OCI-LY3 (cell line): ENCODE measurements around the gene CLMN.

ENCODE experiments used
- H2AFZ ChIP-seq: fragments of 200-600, 300-600 bp; shearing (Covaris generic); 2 replicates; pipeline ENCODE4 v1.6.0; 2014; ENCODE audit warnings: antibody characterized with exemption, low read depth, low read length
- H3K27ac ChIP-seq: fragments of 200-600, 300-600 bp; sonication (generic); 2 replicates; pipeline ENCODE4 v1.5.1; 2014; ENCODE audit warnings: mild to moderate bottlenecking, low read length, moderate library complexity, mixed read lengths
- H3K27me3 ChIP-seq: fragments of 200-600, 300-600 bp; sonication (generic); 2 replicates; pipeline ENCODE4 v1.6.1; 2014; ENCODE audit warnings: low read depth, low read length, mixed read lengths
- H3K36me3 ChIP-seq: fragments of 200-600, 300-600 bp; sonication (generic); replicated peaks from 2 replicates; pipeline ENCODE3; 2014; ENCODE audit warnings: low read depth, low read length, mixed read lengths
- H3K4me1 ChIP-seq: fragments of 300-600, 200-600 bp; sonication (generic); 2 replicates; pipeline ENCODE4 v1.6.1; 2014; ENCODE audit warnings: low read length, mixed read lengths
- H3K4me2 ChIP-seq: fragments of 200-600, 300-600 bp; sonication (generic); 2 replicates; pipeline ENCODE4 v1.6.1; 2014; ENCODE audit warnings: low read length, mixed read lengths
- H3K4me3 ChIP-seq: fragments of 300-600, 200-600 bp; sonication (generic); 2 replicates; pipeline ENCODE4 v1.5.1; 2014; ENCODE audit warnings: antibody characterized with exemption, mild to moderate bottlenecking, low read length, moderate library complexity
- H3K79me2 ChIP-seq: fragments of 300-600, 200-600 bp; shearing (Covaris generic); 2 replicates; pipeline ENCODE4 v1.6.1; 2014; ENCODE audit warnings: mild to moderate bottlenecking, low read length, mixed read lengths
- H3K9ac ChIP-seq: fragments of 300-600, 200-600 bp; shearing (Covaris generic); 2 replicates; pipeline ENCODE4 v1.6.0; 2014; ENCODE audit warnings: mild to moderate bottlenecking, low read length, moderate library complexity
- H3K9me3 ChIP-seq: fragments of 200-600, 300-600 bp; shearing (Covaris generic); 2 replicates; pipeline ENCODE4 v1.6.1; 2014; ENCODE audit warnings: low read length, mixed read lengths; ENCODE audit not compliant: insufficient read depth
- H4K20me1 ChIP-seq: fragments of 200-600, 300-600 bp; sonication (generic); 2 replicates; pipeline ENCODE4 v1.6.1; 2016; ENCODE audit warnings: low read length, mixed read lengths; ENCODE audit not compliant: insufficient read depth
- EZH2phosphoT487 ChIP-seq: fragments of 200-600 bp; shearing (Covaris generic); IDR thresholded peaks from 2 replicates; pipeline ENCODE4 v1.6.1; 2018; ENCODE audit warnings: antibody characterized with exemption, mixed run types, low read depth
- TF ChIP-seq, protein P1 (sequence below): fragments of 200-600, 300-600 bp; sonication (generic); IDR thresholded peaks from 2 replicates; pipeline ENCODE4 v1.5.1; 2014; ENCODE audit warnings: antibody characterized with exemption, low read length, low read depth

The CLMN gene, protein sequence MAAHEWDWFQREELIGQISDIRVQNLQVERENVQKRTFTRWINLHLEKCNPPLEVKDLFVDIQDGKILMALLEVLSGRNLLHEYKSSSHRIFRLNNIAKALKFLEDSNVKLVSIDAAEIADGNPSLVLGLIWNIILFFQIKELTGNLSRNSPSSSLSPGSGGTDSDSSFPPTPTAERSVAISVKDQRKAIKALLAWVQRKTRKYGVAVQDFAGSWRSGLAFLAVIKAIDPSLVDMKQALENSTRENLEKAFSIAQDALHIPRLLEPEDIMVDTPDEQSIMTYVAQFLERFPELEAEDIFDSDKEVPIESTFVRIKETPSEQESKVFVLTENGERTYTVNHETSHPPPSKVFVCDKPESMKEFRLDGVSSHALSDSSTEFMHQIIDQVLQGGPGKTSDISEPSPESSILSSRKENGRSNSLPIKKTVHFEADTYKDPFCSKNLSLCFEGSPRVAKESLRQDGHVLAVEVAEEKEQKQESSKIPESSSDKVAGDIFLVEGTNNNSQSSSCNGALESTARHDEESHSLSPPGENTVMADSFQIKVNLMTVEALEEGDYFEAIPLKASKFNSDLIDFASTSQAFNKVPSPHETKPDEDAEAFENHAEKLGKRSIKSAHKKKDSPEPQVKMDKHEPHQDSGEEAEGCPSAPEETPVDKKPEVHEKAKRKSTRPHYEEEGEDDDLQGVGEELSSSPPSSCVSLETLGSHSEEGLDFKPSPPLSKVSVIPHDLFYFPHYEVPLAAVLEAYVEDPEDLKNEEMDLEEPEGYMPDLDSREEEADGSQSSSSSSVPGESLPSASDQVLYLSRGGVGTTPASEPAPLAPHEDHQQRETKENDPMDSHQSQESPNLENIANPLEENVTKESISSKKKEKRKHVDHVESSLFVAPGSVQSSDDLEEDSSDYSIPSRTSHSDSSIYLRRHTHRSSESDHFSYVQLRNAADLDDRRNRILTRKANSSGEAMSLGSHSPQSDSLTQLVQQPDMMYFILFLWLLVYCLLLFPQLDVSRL

DNA sequence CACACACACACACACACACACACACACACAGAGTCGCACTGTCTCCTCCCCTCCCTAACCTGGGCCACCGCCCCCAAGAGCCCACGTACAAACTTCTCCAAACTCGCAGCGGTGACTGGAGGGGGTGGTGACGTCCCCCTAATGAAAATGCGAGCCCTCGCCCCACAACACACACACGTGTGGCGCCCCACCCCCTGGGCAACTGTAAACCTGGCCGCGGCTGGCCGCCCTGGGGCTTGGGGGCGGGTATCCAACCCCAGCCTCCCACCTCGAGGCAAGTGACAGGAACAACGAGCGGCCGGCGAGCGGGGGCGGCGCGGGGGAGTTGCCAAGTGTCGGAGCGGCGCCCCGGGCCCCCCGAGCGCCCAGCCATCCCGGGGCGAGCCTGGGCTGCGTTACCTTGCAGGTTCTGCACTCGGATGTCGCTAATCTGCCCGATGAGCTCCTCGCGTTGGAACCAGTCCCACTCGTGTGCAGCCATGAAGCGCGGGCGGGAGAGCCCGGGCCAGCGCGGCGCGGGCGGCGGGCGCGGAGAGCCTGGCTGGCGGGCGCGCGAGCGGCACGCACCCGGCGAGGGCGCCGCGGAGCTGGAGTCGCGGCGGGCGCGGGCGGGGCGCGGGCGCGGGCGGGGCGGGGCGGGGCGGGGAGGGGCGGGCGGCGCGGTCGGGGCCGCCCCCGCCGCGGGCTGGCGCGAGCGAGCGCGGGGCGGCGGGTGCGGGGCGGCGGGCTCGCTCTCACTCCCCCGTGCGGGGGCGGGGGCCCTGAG, at the start of gene CLMN:
Gene CLMN (minus strand): TSS at position 597 of the 766 bp plus-strand sequence. CDS start 116 bp downstream, at position 481.
- H3K4me2 ChIP-seq: peak within 1 kb of the TSS; percentile 93
- peaks cover 24% of the 10 kb centered on the region for H3K4me1 ChIP-seq
- no peaks in the 10 kb centered on the region for H3K9me3 ChIP-seq
- H3K27me3 ChIP-seq: peaks cover 74% of the 10 kb centered on the region
- H3K9ac ChIP-seq: peak within 1 kb of the TSS; percentile 67
- TF ChIP-seq EZH2phosphoT487: no peak
- TF ChIP-seq, protein P1, sequence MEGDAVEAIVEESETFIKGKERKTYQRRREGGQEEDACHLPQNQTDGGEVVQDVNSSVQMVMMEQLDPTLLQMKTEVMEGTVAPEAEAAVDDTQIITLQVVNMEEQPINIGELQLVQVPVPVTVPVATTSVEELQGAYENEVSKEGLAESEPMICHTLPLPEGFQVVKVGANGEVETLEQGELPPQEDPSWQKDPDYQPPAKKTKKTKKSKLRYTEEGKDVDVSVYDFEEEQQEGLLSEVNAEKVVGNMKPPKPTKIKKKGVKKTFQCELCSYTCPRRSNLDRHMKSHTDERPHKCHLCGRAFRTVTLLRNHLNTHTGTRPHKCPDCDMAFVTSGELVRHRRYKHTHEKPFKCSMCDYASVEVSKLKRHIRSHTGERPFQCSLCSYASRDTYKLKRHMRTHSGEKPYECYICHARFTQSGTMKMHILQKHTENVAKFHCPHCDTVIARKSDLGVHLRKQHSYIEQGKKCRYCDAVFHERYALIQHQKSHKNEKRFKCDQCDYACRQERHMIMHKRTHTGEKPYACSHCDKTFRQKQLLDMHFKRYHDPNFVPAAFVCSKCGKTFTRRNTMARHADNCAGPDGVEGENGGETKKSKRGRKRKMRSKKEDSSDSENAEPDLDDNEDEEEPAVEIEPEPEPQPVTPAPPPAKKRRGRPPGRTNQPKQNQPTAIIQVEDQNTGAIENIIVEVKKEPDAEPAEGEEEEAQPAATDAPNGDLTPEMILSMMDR: no peak
- H2AFZ ChIP-seq: peak within 1 kb of the TSS; percentile 88
- peak within 1 kb of the TSS; percentile 90 for H3K4me3 ChIP-seq
- no peaks in the 10 kb centered on the region for H3K36me3 ChIP-seq
- H4K20me1 ChIP-seq: peaks cover 25% of the 10 kb centered on the region
- H3K27ac ChIP-seq: no peak within 1 kb of the TSS
- H3K79me2 ChIP-seq: no peaks in the 10 kb centered on the region

DNA sequence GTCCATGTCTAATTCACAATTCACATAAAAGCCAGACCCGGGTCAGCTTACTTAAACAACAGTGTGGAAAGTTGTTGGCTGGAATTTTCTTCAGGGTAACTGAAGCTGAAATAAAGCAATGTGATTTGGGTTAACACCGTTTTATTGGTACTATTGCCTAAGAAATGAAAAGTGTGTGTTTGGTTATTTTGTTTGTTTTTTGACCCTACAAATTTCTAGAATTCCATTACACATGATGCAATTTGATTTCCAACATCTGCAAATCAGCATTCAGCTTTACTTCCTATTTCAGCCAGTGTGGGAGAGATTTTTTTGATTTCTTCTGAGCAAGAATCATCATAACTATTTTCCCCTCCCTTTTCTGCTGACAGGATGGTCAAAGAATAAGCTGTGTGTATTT, 45.7 kb upstream of the CLMN start:
- Histone ChIP-seq H2AFZ (no peak overlapping the region), H3K9ac (no peak overlapping the region), H3K36me3 (no peaks in the 10 kb centered on the region), H4K20me1 (no peaks in the 10 kb centered on the region), H3K27me3 (peaks cover 55% of the 10 kb centered on the region), H3K27ac (no peak overlapping the region), H3K4me3 (no peak overlapping the region), H3K9me3 (no peaks in the 10 kb centered on the region), H3K4me1 (peaks cover 16% of the 10 kb centered on the region), H3K79me2 (no peaks in the 10 kb centered on the region), H3K4me2 (no peak overlapping the region)
- no peak for TF ChIP-seq EZH2phosphoT487
- TF ChIP-seq, protein P1: no peak

DNA sequence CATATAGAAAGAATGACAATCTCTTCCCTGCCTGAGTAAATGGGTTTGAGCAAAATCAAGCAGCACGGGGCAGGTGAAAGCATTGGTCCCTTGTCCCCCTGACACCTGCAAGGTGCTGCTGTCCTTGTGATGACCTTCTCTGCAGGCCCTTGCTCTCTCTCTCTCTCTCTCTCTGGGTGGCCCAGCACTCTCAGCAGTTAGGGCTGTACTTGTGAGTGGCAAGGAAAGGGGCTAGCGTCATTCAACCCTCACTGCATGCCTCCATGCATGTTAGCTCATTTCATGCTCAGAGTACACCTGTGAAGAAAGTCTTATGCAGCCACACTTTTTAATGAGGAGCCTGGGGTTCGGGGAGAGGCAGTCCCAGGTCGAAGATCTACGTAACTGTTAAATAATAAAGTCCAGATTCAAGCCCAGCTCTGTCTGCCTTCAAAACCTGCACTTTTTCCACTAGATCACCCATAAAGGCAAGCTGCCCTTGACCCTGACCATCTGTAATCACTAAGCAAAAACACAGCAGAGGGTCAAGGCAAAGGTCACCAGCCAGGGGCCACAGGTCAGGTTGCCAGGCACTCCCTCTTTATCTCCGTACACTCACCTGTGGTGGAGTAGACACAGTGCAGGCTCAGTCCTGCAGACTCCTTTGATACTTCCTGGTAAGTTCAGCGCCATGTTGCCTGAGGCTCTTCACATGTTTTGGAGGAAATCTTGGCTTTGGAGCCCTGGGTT, 44.9 kb upstream of the CLMN start:
- Histone ChIP-seq H3K27me3 (peaks cover 62% of the 10 kb centered on the region), H3K4me3 (no peak overlapping the region), H4K20me1 (no peaks in the 10 kb centered on the region), H3K36me3 (no peaks in the 10 kb centered on the region), H3K79me2 (no peaks in the 10 kb centered on the region), H3K9me3 (no peaks in the 10 kb centered on the region), H2AFZ (no peak overlapping the region), H3K4me1 (peaks cover 16% of the 10 kb centered on the region), H3K4me2 (no peak overlapping the region), H3K9ac (no peak overlapping the region), H3K27ac (no peak overlapping the region)
- TF ChIP-seq, protein P1: no peak
- TF ChIP-seq EZH2phosphoT487: no peak
